8988T (cell line): ENCODE results near the gene PITPNM3.

Source experiments
- DNase-seq: peaks from one replicate; pipeline ENCODE4 v3.0.0; 2011

Gene PITPNM3

DNA sequence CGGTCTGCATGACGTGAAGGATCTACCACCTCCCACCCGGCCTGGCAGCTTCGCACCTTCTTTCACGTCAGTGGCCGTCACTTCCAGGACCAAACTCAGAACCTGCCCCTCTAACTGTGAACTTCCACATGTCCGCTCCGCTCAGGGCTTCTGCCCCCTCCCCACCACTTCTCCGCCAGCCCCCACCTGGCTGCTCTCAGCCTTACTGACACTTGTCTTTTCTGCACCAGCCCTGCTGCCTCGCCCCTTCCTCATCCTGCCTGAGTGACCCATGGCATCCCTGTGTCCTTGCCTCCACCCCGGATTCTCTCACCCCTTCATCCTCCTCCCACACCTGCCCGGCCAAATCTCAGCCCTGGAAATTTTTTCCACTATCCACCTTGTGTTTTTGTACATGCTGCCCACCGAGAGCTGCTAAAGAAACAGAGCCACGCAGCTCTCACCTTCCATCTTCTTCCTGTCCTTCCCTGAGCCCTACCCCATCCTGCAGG lies 97.8 kb downstream of the PITPNM3 start:
- no peak for DNase-seq

DNA sequence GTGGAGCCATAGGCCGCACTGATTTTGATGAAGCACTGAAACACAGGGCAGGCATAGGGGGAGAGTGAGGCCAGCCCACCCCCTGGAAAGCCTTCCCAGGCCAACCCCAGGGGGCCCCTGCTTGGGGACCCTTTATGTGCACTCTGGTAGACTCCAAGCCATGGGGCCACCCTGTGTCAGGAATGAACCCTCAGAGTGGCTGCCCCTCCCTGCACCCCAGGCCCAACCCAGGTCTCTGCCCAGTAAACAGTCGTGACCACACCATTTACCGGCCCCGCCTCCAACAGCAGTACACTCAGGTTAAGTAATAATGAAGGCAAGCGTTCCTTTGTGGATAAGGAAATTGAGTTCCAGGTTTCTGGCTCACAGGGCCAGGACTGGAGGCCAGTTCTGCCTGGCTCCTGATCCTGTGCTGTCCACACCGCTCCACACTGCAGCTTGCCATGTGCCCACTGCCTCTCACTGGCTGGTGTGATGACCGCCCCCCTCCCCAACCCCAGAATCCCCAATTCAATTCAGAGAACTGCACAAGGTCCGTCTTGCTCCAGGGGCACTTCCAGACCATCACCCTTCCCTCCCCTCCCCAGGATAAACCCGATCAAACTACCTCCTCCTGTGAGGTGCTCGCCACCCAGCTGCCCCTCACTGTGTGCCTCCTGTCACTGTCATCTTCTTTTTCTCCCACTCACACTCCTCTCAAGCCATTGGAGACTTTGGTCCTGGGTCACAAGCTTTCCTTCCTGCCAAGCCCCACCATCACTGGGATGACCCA lies 98.5 kb downstream of the PITPNM3 start:
- no peak for DNase-seq

- peak; percentile 70 for DNase-seq
Measured at GRCh38 chr17:6456914-6457687, 99.3 kb downstream of the PITPNM3 start.

DNA sequence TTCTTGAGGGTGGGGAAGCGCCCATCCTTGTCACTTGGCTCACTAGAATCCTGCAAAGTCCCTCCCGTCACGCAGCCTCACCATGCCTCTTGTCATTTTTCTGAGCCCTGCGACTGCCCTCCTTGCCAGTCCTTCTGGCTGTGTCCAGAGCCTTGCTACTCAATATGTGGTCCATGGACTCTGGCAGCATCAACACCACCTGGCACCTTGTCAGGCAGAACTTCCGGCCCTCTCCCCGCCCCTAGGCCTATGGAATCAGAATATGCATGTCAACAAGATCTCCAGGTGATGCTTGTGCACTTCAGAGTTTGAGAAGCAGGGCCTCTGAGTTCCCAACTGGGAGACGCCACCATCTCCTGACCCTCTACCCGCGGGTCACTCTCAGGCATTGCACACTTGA lies 100.0 kb downstream of the PITPNM3 start:
- no peak for DNase-seq

- no peak for DNase-seq
Measured at GRCh38 chr17:6455321-6455705, 101.0 kb downstream of the PITPNM3 start.

GRCh38 chr17:6454495-6455320 lies 101.6 kb downstream of the PITPNM3 start:
- no peak for DNase-seq

- DNase-seq = no peak
Measured at GRCh38 chr17:6453279-6454024, 102.9 kb downstream of the PITPNM3 start.

DNA sequence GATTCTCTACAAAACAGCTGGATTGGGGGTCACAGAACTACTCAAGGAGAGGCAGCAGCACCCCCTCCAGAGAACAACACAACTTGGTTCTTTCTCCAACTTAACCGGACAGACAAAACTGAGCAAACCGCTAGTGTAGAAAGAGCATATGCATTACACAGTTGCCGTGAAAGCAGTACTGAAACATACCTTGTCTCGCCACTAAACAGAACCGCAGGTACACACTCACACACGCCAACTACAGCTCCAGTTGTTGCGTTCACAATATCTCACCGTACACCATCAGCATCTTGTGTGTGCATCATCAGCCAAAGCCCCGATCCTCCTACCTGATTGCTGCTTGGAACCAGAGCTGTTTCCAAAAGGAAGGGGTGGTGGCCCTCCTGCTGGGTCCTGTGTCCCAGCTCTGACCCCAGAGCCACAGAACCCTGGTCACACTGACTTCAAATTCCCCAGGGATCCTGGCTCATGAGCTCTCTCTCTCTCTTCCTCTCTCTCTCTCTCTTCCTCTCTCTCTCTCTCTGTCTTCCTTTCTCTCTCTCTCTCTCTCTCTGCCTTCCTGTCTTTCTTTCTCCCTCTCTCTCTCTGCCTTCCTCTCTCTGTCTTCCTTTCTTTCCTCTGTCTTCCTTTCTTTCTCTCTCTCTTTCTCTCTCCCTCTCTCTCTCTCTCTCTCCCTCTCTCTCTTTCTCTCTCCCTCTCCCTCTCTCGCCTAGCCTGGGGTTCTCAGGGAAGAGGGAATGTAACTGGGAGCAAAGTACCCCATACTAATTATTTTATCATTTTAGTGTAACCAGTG lies 103.7 kb downstream of the PITPNM3 start:
- DNase-seq = no peak

DNA sequence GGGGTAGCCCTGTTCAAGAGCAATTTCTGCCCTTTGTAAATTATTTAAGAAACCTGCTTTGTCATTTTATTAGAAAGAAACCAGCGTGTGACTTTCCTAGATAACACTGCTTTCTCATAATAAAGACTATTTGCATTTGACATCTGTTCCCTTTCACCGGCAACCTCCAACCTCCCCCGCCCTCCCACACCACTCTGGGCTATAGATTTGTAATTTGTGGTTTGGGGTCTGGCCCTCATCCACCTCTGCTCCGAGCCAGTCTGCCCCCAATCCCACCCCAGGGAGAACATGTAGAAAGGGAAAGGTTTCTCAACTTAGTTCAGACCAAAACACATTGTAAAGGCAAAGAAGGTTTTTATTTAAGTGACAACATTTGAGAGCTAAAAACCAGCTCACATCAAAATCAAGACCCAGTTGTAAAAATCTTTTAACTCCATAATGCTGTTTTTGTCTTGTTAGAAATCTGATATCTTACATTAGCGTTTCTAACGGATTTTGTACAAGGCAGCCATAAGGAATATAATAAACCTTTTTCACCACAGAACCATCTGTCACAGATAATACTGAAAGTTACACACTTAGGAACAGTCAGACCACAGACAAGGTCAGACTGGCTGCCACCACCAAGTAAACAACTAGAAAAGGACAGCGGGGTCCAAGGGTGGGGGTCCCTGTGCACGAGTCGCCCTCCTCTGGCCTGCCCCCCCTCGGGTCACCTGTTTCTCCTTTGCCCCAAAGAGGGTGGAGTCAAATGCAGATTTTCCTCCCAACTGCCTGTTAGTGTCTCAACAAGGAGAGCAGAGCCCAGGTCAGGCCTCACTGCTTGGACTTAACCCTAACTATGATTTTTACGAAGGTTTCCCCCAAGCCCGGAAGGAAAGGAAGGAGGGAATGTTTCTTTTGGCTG lies 105.2 kb downstream of the PITPNM3 start:
- no peak for DNase-seq

DNA sequence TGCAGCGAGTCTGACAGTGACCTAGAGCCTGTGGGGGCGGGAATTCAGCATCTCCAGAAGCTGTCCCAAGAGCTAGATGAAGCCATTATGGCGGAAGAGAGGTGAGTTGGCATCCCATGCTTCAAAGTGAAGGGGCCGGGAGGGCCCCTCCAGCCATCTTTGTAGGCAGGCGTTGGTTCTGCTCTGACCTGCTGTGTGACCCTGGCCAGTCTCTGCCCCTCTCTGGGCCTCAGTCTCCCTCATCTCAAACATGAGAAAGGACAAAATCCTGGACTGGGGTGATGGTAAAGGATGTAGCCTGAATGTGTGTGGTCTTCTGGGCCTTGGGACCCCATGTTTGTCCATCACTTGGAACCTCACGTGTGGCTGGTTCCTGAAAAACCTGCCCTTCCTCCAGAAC lies 107.0 kb downstream of the PITPNM3 start:
- no peak for DNase-seq

DNA sequence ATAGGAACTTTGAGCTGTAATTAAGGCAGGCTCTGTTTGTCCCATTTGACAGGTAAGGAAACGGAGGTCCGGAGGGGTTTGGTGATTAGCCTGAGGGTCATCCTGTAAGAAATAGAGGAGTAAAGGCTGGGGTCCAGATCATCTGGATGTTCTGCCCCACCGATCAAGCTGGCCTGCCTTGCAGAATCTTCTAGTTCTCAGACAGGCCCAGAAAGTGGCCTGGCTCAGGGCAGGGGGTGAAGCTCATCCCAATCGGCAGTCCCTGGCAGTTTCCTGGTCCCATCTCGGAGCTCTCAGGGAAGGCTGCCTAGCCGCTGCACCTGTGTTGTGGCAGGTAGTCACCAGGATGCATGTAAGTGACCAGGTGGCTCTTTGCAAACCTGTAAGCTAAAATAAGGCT lies 107.9 kb downstream of the PITPNM3 start:
- no peak for DNase-seq

GRCh38 chr17:6446516-6447100 lies 109.7 kb downstream of the PITPNM3 start:
- DNase-seq = no peak

DNA sequence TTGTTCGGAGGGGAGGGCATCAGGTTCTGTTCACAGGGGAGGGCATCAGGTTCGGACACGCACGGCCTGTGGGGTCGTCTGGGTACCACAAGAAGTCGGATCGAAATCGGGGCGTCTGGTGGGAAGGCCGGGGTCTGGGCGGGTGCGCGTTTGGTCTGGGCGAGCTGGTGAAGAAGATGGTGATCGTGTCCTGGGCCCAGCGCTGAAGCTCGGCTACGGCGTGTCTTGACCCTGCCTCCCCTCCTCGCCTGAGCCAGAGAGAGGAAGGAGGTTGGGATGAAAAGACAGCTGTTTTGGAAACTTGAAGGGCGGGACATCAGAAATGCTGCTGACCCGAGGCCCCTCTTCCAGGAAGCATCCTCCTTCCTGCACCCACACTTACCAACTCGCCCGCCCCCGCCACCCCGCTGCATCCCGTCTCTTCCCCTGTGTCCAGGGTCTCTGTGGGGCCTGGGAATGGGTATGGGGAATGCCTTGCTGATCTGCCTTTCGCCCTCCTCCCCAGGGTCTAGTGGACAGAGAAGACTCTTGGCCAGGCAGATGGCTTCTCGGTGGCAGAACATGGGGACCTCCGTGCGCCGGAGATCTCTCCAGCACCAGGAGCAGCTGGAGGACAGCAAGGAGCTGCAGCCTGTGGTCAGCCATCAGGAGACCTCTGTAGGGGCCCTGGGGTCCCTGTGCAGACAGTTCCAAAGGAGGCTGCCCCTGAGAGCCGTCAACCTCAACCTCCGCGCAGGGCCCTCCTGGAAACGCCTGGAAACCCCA lies 111.6 kb downstream of the PITPNM3 start:
- no peak for DNase-seq

- peak; percentile 89 for DNase-seq
Measured at GRCh38 chr17:6443692-6444570, 112.4 kb downstream of the PITPNM3 start, which contains the start of gene PIMREG. Gene PIMREG, plus strand, starts transcription at chr17:6444455. Its CDS starts 656 bp downstream, at chr17:6445111.

DNA sequence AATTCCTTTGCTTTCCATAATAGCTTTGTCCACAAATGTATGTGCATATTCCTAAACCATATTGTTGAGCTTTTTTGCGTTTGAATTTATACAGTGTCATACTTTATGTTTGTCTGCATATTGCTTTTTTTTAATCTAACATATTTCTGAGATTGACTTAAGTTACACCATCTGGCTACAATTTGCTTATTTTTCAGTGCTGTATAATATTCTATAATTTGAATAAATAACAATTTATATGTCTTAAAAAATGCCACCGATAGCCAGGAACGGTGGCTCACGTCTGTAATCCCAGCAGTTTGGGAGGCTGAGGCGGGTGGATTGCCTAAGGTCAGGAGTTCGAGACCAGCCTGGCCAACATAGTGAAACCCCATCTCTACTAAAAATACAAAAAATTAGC lies 113.6 kb downstream of the PITPNM3 start:
- DNase-seq = no peak

DNA sequence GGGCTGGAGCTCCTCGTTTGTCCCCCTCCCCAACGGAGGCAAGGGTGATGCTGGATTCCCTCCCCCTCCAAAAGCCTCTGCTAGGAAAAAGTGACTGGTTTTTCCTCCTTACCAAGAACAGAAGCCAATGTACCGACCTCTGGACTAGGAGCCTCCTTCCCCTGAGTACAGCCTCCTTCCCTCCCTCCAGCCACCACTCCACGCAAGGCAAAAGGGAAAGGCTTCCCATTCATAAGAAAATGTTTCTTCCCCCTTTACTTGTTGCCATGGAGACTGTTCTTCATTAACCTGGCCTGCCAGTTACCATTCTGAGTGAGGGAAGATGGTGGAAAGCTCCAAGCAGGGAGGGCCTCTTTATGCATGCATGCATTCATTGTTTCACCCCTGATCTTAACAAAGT lies 116.4 kb downstream of the PITPNM3 start:
- DNase-seq = no peak

GRCh38 chr17:6437956-6438355 lies 118.4 kb downstream of the PITPNM3 start:
- DNase-seq = no peak

GRCh38 chr17:6437466-6437865 lies 118.9 kb downstream of the PITPNM3 start:
- no peak for DNase-seq
